HCT116 (cell line): ENCODE results near the gene UQCRC1.

Experiments used
- CTCF ChIP-seq, 3 experiments: fragments of 200-600 bp in 1 of 3; sonication (generic) in 1 of 3; IDR thresholded peaks in 2 of 3; conservative IDR thresholded peaks in 1 of 3; 2 replicates each; pipeline ENCODE4 v1.5.1; 2012 to 2017; ENCODE audit warnings: low read depth in 2 of 3, low read length in 2 of 3, antibody characterized with exemption in 1 of 3, borderline replicate concordance in 1 of 3, control low read depth in 1 of 3, mild to moderate bottlenecking in 1 of 3, mixed read lengths in 1 of 3, mixed run types in 1 of 3, moderate library complexity in 1 of 3; ENCODE audit not compliant: insufficient read depth in 1 of 3
- ZFX ChIP-seq: fragments of 450-650 bp; IDR thresholded peaks from 2 replicates; pipeline ENCODE4 v1.6.1; 2017

DNA sequence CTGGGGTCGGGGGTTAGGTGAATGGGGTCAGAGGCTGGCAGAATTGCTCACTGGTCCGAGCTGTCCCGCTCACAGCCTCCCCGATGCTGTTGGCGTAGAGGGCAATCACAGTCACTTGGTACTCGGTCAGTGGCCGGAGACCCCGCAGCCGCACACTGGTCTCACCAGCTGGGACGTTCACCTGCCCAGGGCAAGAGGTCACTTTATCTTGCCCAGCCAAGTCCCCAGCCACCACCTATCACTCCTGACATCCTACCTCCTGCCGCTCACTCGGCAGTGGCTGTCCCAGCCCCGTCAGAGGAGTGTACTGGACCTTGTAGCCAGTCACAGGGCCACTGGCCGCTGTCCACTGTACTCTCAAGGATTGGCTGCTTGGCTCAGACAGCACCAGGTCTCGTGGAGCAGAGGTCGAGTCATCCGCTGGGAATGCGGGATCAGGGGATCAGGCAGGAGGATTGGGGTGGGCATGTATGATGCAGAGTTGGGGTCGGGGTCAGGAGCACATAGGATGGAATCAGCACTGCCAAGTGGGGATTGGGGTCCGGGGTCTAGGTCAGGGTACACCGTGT lies 16.8 kb downstream of the UQCRC1 start:
- no peak for TF ChIP-seq CTCF (IDR thresholded peaks at IDR 0.05 in 2 of 3, conservative IDR thresholded peaks at IDR 0.05 in 1 of 3; ENCODE audit: borderline replicate concordance in 1 of 3, insufficient read depth in 1 of 3, low read depth in 2 of 3, low read length in 2 of 3)
- no peak for TF ChIP-seq ZFX
